ENCODE results near the gene RBMS2. TPM values are rescaled to one million over a fixed set of nuclear protein-coding genes. Genes with fewer than 3 reads are reported as not detected.

The RBMS2 gene
- total and polyA plus RNA-seq, 9 of the 15 experiments (the other 6 are each of a cell fraction or from before 2014, with no cell fraction given), result 0.08 to 10.5 (median 0.31) TPM

DNA sequence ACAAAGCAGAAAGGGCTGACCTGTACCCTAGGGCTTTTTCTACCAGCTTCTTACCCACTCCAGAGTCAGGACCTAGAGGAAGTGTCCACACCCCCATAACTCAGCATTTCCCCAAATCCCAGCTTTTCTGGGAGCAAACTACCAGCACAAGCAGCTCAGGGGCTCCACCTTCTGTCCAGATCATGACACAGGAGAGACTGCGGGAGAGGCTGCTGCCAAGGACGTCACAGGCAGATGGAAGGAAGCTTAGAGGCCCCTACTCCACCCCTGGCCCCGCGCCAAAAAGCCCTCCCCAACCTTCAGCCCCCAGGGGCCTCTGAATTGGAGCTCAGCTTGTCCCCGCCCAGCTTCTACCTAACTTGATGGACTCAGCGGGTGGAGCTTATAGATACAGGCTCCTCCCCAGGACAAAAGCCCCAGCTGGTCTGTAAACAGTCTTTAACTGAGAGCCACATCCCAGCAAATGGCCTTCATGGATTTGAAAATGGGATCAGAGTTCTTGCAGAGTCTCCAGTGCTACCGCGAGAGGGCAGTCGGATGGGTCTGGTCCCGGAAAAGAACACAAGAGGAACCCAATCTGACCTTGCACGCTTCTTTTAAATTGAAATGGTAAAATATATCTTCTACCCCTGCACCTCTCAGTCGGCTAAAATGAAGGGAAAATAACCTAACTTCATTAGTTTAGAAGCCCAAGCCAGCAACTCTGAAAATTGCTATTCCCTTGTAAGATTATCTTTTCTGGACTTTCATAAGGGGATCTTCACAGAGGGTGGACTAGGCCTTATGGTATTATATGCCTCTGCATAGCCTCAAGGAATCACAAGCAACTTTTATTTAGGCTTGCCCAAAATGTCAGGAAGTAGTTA lies 115.3 kb downstream of the RBMS2 start (continued):
- TF ChIP-seq, protein P1, sequence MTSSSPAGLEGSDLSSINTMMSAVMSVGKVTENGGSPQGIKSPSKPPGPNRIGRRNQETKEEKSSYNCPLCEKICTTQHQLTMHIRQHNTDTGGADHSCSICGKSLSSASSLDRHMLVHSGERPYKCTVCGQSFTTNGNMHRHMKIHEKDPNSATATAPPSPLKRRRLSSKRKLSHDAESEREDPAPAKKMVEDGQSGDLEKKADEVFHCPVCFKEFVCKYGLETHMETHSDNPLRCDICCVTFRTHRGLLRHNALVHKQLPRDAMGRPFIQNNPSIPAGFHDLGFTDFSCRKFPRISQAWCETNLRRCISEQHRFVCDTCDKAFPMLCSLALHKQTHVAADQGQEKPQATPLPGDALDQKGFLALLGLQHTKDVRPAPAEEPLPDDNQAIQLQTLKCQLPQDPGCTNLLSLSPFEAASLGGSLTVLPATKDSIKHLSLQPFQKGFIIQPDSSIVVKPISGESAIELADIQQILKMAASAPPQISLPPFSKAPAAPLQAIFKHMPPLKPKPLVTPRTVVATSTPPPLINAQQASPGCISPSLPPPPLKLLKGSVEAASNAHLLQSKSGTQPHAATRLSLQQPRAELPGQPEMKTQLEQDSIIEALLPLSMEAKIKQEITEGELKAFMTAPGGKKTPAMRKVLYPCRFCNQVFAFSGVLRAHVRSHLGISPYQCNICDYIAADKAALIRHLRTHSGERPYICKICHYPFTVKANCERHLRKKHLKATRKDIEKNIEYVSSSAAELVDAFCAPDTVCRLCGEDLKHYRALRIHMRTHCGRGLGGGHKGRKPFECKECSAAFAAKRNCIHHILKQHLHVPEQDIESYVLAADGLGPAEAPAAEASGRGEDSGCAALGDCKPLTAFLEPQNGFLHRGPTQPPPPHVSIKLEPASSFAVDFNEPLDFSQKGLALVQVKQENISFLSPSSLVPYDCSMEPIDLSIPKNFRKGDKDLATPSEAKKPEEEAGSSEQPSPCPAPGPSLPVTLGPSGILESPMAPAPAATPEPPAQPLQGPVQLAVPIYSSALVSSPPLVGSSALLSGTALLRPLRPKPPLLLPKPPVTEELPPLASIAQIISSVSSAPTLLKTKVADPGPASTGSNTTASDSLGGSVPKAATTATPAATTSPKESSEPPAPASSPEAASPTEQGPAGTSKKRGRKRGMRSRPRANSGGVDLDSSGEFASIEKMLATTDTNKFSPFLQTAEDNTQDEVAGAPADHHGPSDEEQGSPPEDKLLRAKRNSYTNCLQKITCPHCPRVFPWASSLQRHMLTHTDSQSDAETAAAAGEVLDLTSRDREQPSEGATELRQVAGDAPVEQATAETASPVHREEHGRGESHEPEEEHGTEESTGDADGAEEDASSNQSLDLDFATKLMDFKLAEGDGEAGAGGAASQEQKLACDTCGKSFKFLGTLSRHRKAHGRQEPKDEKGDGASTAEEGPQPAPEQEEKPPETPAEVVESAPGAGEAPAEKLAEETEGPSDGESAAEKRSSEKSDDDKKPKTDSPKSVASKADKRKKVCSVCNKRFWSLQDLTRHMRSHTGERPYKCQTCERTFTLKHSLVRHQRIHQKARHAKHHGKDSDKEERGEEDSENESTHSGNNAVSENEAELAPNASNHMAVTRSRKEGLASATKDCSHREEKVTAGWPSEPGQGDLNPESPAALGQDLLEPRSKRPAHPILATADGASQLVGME (CRISPR knock-in tag; IDR thresholded peaks at IDR 0.05), result peak; percentile 44; the same call in 1 of the 2 replicates
- TF ChIP-seq MEIS2 (IDR thresholded peaks at IDR 0.05; ENCODE audit: partially characterized antibody) (peak; percentile 62), FOXK2 (conservative IDR thresholded peaks at IDR 0.05 in 1 of 2, IDR thresholded peaks at IDR 0.05 in 1 of 2; ENCODE audit: low read depth in 2 of 2) (peak; percentile 91 to 93), ZNF57 (CRISPR knock-in tag; IDR thresholded peaks at IDR 0.05) (peak; percentile 57; the same call in 1 of the 2 replicates), MCM7 (IDR thresholded peaks at IDR 0.05) (no peak), LCOR (CRISPR knock-in tag; IDR thresholded peaks at IDR 0.05) (peak; percentile 93), HNRNPH1 (optimal IDR thresholded peaks at IDR 0.05; ENCODE audit: low read depth, low read length) (no peak), NELFE (IDR thresholded peaks at IDR 0.05; ENCODE audit: insufficient read depth, insufficient read length) (no peak), SMC3 (conservative IDR thresholded peaks at IDR 0.05; ENCODE audit: insufficient read depth, low read depth, low read length) (peak; percentile 60; the same call in 1 of the 2 replicates), MTF1 (CRISPR knock-in tag; IDR thresholded peaks at IDR 0.05; ENCODE audit: borderline replicate concordance) (0 out of 2 replicates have a peak, but pooled peaks have one; percentile 52), ZNF668 (CRISPR knock-in tag; IDR thresholded peaks at IDR 0.05) (0 out of 2 replicates have a peak, but pooled peaks have one; percentile 6), CBFA2T3 (IDR thresholded peaks at IDR 0.05) (no peak; the same call in 1 of the 2 replicates)
- TF ChIP-seq, protein P2, sequence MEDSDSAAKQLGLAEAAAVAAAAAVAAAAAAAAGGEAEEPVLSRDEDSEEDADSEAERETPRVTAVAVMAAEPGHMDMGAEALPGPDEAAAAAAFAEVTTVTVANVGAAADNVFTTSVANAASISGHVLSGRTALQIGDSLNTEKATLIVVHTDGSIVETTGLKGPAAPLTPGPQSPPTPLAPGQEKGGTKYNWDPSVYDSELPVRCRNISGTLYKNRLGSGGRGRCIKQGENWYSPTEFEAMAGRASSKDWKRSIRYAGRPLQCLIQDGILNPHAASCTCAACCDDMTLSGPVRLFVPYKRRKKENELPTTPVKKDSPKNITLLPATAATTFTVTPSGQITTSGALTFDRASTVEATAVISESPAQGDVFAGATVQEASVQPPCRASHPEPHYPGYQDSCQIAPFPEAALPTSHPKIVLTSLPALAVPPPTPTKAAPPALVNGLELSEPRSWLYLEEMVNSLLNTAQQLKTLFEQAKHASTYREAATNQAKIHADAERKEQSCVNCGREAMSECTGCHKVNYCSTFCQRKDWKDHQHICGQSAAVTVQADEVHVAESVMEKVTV (CRISPR knock-in tag; IDR thresholded peaks at IDR 0.05), result peak; percentile 55
- TF ChIP-seq, protein P3, sequence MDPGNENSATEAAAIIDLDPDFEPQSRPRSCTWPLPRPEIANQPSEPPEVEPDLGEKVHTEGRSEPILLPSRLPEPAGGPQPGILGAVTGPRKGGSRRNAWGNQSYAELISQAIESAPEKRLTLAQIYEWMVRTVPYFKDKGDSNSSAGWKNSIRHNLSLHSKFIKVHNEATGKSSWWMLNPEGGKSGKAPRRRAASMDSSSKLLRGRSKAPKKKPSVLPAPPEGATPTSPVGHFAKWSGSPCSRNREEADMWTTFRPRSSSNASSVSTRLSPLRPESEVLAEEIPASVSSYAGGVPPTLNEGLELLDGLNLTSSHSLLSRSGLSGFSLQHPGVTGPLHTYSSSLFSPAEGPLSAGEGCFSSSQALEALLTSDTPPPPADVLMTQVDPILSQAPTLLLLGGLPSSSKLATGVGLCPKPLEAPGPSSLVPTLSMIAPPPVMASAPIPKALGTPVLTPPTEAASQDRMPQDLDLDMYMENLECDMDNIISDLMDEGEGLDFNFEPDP (CRISPR knock-in tag; IDR thresholded peaks at IDR 0.05), result no peak
- TF ChIP-seq, protein P4, sequence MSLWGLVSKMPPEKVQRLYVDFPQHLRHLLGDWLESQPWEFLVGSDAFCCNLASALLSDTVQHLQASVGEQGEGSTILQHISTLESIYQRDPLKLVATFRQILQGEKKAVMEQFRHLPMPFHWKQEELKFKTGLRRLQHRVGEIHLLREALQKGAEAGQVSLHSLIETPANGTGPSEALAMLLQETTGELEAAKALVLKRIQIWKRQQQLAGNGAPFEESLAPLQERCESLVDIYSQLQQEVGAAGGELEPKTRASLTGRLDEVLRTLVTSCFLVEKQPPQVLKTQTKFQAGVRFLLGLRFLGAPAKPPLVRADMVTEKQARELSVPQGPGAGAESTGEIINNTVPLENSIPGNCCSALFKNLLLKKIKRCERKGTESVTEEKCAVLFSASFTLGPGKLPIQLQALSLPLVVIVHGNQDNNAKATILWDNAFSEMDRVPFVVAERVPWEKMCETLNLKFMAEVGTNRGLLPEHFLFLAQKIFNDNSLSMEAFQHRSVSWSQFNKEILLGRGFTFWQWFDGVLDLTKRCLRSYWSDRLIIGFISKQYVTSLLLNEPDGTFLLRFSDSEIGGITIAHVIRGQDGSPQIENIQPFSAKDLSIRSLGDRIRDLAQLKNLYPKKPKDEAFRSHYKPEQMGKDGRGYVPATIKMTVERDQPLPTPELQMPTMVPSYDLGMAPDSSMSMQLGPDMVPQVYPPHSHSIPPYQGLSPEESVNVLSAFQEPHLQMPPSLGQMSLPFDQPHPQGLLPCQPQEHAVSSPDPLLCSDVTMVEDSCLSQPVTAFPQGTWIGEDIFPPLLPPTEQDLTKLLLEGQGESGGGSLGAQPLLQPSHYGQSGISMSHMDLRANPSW (CRISPR knock-in tag; IDR thresholded peaks at IDR 0.05), result 0 out of 2 replicates have a peak, but pooled peaks have one; percentile 71

All from K562 (cell line).